Heart left ventricle (tissue), 13 donors: ENCODE results near the gene CHD8.

Experiments used
- POLR2A ChIP-seq, 2 donors: fragments of 450-650 bp; IDR thresholded peaks; one replicate each; pipeline ENCODE4 v1.6.1; 2017; ENCODE audit warnings: antibody characterized with exemption in 2 of 2, mild to moderate bottlenecking in 2 of 2, moderate library complexity in 2 of 2
- TF ChIP-seq, protein P1 (sequence below), 12 donors: fragments of 200-600 bp; sonication (generic) in 4 of 12; IDR thresholded peaks; one replicate each; pipeline versions ENCODE4 v1.5.0 to v1.8.0; 2018 to 2022; ENCODE audit warnings: antibody characterized with exemption in 12 of 12, mild to moderate bottlenecking in 5 of 12
- donor health status: ischemic (EF 13 %, LVEDD 7.1; RV severe dilation, severe dysfunction).
- donor health status: DM: no; HTN: yes; CAD: no.
- donor health status: DM: no; HTN: no; CAD: no.
- donor health status: ischemic (EF 25% LVEDD 6.9; RV normal size, moderate dysfunction).
- donor health status: ischemic (EF 25% LVEDD 5.7; RV mildly dilated, moderate dysfunction).
- donor health status: ischemic (EF 35%, LVEDD 5.7; RV mildly dilated, moderate dysfunction).
- donor health status: nonischemic (EF 11% LVEDD 7.7; RV severe dilation, severe dysfunction).
- donor health status: DM: yes; HTN: yes; CAD: no.
- donor health status: PGD.
- donor health status: ischemic (EF 29% LVEDD 5.4; RV normal size, mild dysfunction).
- donor health status: nonischemic (EF 23%, LVEDD 6.1; RV moderate dilation, normal function).

DNA sequence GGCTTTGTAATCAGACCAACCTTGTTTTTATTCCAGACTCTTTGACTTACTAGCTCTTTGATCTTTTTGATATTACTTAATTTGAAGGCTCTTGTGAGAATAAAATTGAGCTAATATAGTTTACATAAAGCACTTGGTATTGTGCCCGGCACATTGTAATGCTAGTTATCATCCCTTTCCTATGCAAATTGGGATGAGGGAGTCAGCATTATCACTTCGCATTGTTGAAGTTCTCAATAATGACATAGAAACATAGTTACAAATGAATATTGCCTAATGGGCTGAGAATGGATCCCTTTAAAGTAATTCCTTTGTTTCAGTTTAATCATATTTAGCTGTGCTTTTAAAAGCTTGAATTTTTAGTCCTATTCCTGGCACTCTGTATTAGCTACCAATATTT is 108.7 kb downstream of the CHD8 start:
- TF ChIP-seq, protein P1, sequence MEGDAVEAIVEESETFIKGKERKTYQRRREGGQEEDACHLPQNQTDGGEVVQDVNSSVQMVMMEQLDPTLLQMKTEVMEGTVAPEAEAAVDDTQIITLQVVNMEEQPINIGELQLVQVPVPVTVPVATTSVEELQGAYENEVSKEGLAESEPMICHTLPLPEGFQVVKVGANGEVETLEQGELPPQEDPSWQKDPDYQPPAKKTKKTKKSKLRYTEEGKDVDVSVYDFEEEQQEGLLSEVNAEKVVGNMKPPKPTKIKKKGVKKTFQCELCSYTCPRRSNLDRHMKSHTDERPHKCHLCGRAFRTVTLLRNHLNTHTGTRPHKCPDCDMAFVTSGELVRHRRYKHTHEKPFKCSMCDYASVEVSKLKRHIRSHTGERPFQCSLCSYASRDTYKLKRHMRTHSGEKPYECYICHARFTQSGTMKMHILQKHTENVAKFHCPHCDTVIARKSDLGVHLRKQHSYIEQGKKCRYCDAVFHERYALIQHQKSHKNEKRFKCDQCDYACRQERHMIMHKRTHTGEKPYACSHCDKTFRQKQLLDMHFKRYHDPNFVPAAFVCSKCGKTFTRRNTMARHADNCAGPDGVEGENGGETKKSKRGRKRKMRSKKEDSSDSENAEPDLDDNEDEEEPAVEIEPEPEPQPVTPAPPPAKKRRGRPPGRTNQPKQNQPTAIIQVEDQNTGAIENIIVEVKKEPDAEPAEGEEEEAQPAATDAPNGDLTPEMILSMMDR (IDR thresholded peaks at IDR 0.05) = no peak
- no peak for TF ChIP-seq POLR2A (IDR thresholded peaks at IDR 0.05)
